CD4-positive, alpha-beta T cell (primary cell): ENCODE results near the gene TDRD9. TPM values are rescaled to one million over a fixed set of nuclear protein-coding genes. Genes with fewer than 3 reads are reported as not detected.

Source experiments
- ATAC-seq: fragments of 200-7000 bp; cut with Tn5 transposase; one replicate; pipeline ENCODE4 v1.10.0; 2022; ENCODE audit warnings: mild to moderate bottlenecking; ENCODE audit not compliant: poor library complexity
- CTCF ChIA-PET: fragments of 350-600 bp; sonication (Branson Sonifier 250); formaldehyde crosslinking; loops from one replicate; lab custom pipeline; 2021; ENCODE audit warnings: antibody characterized with exemption, inconsistent platforms; lab: Charles Lee
- POLR2A ChIA-PET: fragments of 350-600 bp; sonication (Branson Sonifier 250); formaldehyde crosslinking; loops from one replicate; lab custom pipeline; 2021; ENCODE audit warnings: antibody characterized with exemption, inconsistent platforms; lab: Charles Lee
- DNase-seq, 14 experiments: peaks; one replicate each; pipeline ENCODE4 v3.0.0-alpha.2; 2013 to 2020; ENCODE audit warnings: mixed read lengths in 2 of 14
- H3K27ac ChIP-seq, 2 donors: one replicate each; pipeline versions ENCODE4 v1.5.1 to v1.7.0; 2013; ENCODE audit warnings: low read length in 2 of 2, low read depth in 1 of 2, mild to moderate bottlenecking in 1 of 2
- H3K27me3 ChIP-seq, 2 experiments: 1 replicate in 1 of 2; 2 replicates in 1 of 2; pipeline versions ENCODE4 v1.6.1 to v1.7.0; 2013; ENCODE audit warnings: low read length in 2 of 2, control low read depth in 1 of 2, mild to moderate bottlenecking in 1 of 2, moderate library complexity in 1 of 2; ENCODE audit not compliant: insufficient read depth in 2 of 2, control insufficient read depth in 1 of 2
- H3K36me3 ChIP-seq: one replicate; pipeline ENCODE4 v1.6.1; 2013; ENCODE audit warnings: low read length, control low read depth; ENCODE audit not compliant: insufficient read depth
- H3K4me1 ChIP-seq: one replicate; pipeline ENCODE4 v1.6.1; 2013; ENCODE audit warnings: low read length, control low read depth; ENCODE audit not compliant: insufficient read depth
- H3K4me3 ChIP-seq: one replicate; pipeline ENCODE4 v1.5.1; 2013; ENCODE audit warnings: mild to moderate bottlenecking, low read length, moderate library complexity
- H3K9me3 ChIP-seq, 2 experiments: 1 replicate in 1 of 2; 2 replicates in 1 of 2; pipeline versions ENCODE4 v1.6.1 to v1.7.0; 2013; ENCODE audit warnings: low read length in 2 of 2, mild to moderate bottlenecking in 2 of 2, control low read depth in 1 of 2, moderate library complexity in 1 of 2; ENCODE audit not compliant: control insufficient read depth in 1 of 2, insufficient read depth in 1 of 2
- H3K27ac Mint-ChIP-seq: one replicate; pipeline ENCODE4 v1.8.0; 2020; ENCODE audit warnings: mixed read lengths
- H3K27me3 Mint-ChIP-seq: one replicate; pipeline ENCODE4 v1.8.0; 2021; ENCODE audit warnings: mixed read lengths
- H3K36me3 Mint-ChIP-seq: one replicate; pipeline ENCODE4 v1.8.0; 2021; ENCODE audit warnings: low read depth, mixed read lengths
- H3K4me1 Mint-ChIP-seq: one replicate; pipeline ENCODE4 v1.8.0; 2021; ENCODE audit warnings: low read depth, mixed read lengths
- H3K4me3 Mint-ChIP-seq: one replicate; pipeline ENCODE4 v1.8.0; 2020; ENCODE audit warnings: mild to moderate bottlenecking, mixed read lengths
- H3K9me3 Mint-ChIP-seq: one replicate; pipeline ENCODE4 v1.8.0; 2020; ENCODE audit warnings: mixed read lengths
- CTCF ChIP-seq: fragments of 200-600 bp; IDR thresholded peaks from one replicate; pipeline ENCODE4 v1.8.0; 2022; ENCODE audit warnings: antibody characterized with exemption, mild to moderate bottlenecking
- intact Hi-C, 2 experiments: fragments of 100-400 bp; cut with DNase I in 1 of 2; cut with micrococcal nuclease in 1 of 2; formaldehyde crosslinking; loops; one replicate each; pipeline versions ENCODE4 v1.15.1 to v1.9.0; 2023 to 2025; cut with DNase I, micrococcal nuclease
- total RNA-seq, 174 experiments: library from RNA in 2 of 174; stranded (reverse) in 2 of 174; gene quantifications; one replicate each; pipeline ENCODE4 v1.2.3 and lab custom pipeline; 2021 to 2026

Gene TDRD9
- total RNA-seq, 2 experiments from 2014 or later: 0.17 to 0.27 TPM

- Histone ChIP-seq H3K36me3 (peaks cover 17% of the 10 kb centered on the region), H3K9me3 (no peaks in the 10 kb centered on the region), H3K4me3 (no peak overlapping the region), H3K4me1 (peaks cover 24% of the 10 kb centered on the region), H3K27me3 (no peaks in the 10 kb centered on the region), H3K27ac (peak overlapping the region in 1 of 2 donors; percentile 69)
- no peaks in the 10 kb centered on the region for H3K27me3 Mint-ChIP-seq
- ATAC-seq: peak; percentile 77
- POLR2A ChIA-PET: interaction anchor here (1.3 kb wide), 1 partner anchor 13 kb away, joined by 3 read pairs; no protein-coding TSS in a partner anchor
- peaks cover 25% of the 10 kb centered on the region for H3K36me3 Mint-ChIP-seq
- no peak for TF ChIP-seq CTCF
- intact Hi-C loops: loop anchor here in 1 of 2 experiments (1.0 kb wide), 1 partner anchor 13 kb away; a partner anchor contains a TSS
- peaks cover 27% of the 10 kb centered on the region for H3K4me1 Mint-ChIP-seq
- peak overlapping the region; percentile 86 for H3K27ac Mint-ChIP-seq
- H3K4me3 Mint-ChIP-seq: peak overlapping the region; percentile 13
- peak; percentile 14 to 76 (median 46) for DNase-seq
- no peaks in the 10 kb centered on the region for H3K9me3 Mint-ChIP-seq
- CTCF ChIA-PET: interaction anchor here (1.1 to 1.5 kb wide), 3 partner anchors 8 to 13 kb away, joined by 3 to 5 read pairs (median 4); no protein-coding TSS in a partner anchor
These were observed 19.7 kb upstream of the TDRD9 start for GRCh38 chr14:103908580-103908979.

- no peaks in the 10 kb centered on the region for H3K9me3 Mint-ChIP-seq
- H3K27me3 Mint-ChIP-seq: no peaks in the 10 kb centered on the region
- H3K4me1 Mint-ChIP-seq: peaks cover 27% of the 10 kb centered on the region
- POLR2A ChIA-PET: interaction anchor here (0.6 to 1.4 kb wide), 4 partner anchors 9 to 281 kb away, joined by 3 to 10 read pairs (median 3); partner anchors contain the start of gene KLC1
- ATAC-seq: no peak
- H3K4me1 ChIP-seq: peaks cover 24% of the 10 kb centered on the region
- CTCF ChIA-PET: interaction anchor here (0.6 to 3.2 kb wide), 14 partner anchors 9 to 117 kb away, joined by 3 to 34 read pairs (median 4); a partner anchor contains a TSS
- peak overlapping the region; percentile 78 for H3K4me3 Mint-ChIP-seq
- DNase-seq: no peak
- no peaks in the 10 kb centered on the region for H3K27me3 ChIP-seq
- intact Hi-C loops: loop anchor here (1.0 to 2.0 kb wide), 2 partner anchors 101 to 337 kb away; no protein-coding TSS in a partner anchor
- H3K4me3 ChIP-seq: peak overlapping the region; percentile 33
- H3K36me3 Mint-ChIP-seq: peaks cover 35% of the 10 kb centered on the region
- peak overlapping the region; percentile 86 for H3K27ac Mint-ChIP-seq
- TF ChIP-seq CTCF: no peak
- peak overlapping the region in 1 of 2 donors; percentile 62 for H3K27ac ChIP-seq
- peaks cover 29% of the 10 kb centered on the region for H3K36me3 ChIP-seq
- no peaks in the 10 kb centered on the region for H3K9me3 ChIP-seq
These were observed 18.6 kb upstream of the TDRD9 start for GRCh38 chr14:103909531-103910261.

- CTCF ChIA-PET: interaction anchor here (0.8 to 3.2 kb wide), 13 partner anchors 9 to 113 kb away, joined by 3 to 34 read pairs (median 4); a partner anchor contains a TSS
- Histone ChIP-seq H3K36me3 (peaks cover 33% of the 10 kb centered on the region), H3K4me1 (peaks cover 24% of the 10 kb centered on the region), H3K4me3 (peak overlapping the region; percentile 33), H3K27ac (peak overlapping the region in 1 of 2 donors; percentile 62), H3K9me3 (no peaks in the 10 kb centered on the region), H3K27me3 (no peaks in the 10 kb centered on the region)
- DNase-seq (peak; percentile 57 to 86 (median 68)), ATAC-seq (peak; percentile 72)
- H3K27me3 Mint-ChIP-seq: no peaks in the 10 kb centered on the region
- H3K9me3 Mint-ChIP-seq: no peaks in the 10 kb centered on the region
- TF ChIP-seq CTCF: peak; percentile 94
- H3K27ac Mint-ChIP-seq: peak overlapping the region; percentile 86
- peaks cover 40% of the 10 kb centered on the region for H3K36me3 Mint-ChIP-seq
- POLR2A ChIA-PET: interaction anchor here (0.6 to 1.4 kb wide), 4 partner anchors 10 to 282 kb away, joined by 3 to 10 read pairs (median 3); partner anchors contain the start of gene KLC1
- intact Hi-C loops: loop anchor here (1.0 to 2.0 kb wide), 2 partner anchors 102 to 338 kb away; no protein-coding TSS in a partner anchor
- peak overlapping the region; percentile 78 for H3K4me3 Mint-ChIP-seq
- peaks cover 27% of the 10 kb centered on the region for H3K4me1 Mint-ChIP-seq
These were observed 17.9 kb upstream of the TDRD9 start for GRCh38 chr14:103910262-103910935.
